IMR-90 (cell line): Measurements from ENCODE around the gene METTL8. TPM values are rescaled to one million over a fixed set of nuclear protein-coding genes. Genes with fewer than 3 reads are reported as not detected.

Experiments
- ATAC-seq: fragments of 200-7000 bp; cut with Tn5 transposase; 2 replicates; pipeline ENCODE4 v1.9.1; 2020; ENCODE audit warnings: low read depth, mild to moderate bottlenecking, moderate library complexity
- BruUV-seq: library from RNA; stranded (reverse); fragments of 400-500 nt; replicated peaks from 2 replicates; lab custom pipeline; 2021; lab: Mats Ljungman, UMichigan
- CTCF ChIA-PET: fragments of 300-600 bp; formaldehyde crosslinking; extraction: SDS; loops from one replicate; lab custom pipeline; 2021; ENCODE audit warnings: antibody characterized with exemption; lab: Yijun Ruan, JAX
- POLR2A ChIA-PET: fragments of 300-600 bp; sonication (Branson Sonifier 250); formaldehyde crosslinking; loops from one replicate; lab custom pipeline; 2022; ENCODE audit warnings: antibody characterized with exemption; ENCODE audit not compliant: unreplicated experiment; lab: Charles Lee
- DNase-seq: peaks from one replicate; pipeline ENCODE4 v3.0.0; 2013
- H2AFZ ChIP-seq: replicated peaks from 2 replicates; pipeline ENCODE3; 2013; ENCODE audit warnings: low read length, mild to moderate bottlenecking; ENCODE audit not compliant: poor library complexity
- H2AK5ac ChIP-seq: 2 replicates; pipeline ENCODE4 v1.6.1; 2013; ENCODE audit warnings: low read depth, low read length, inconsistent platforms
- H2AK9ac ChIP-seq: replicated peaks from 2 replicates; pipeline ENCODE3; 2013; ENCODE audit warnings: mild to moderate bottlenecking, low read depth, low read length, moderate library complexity; ENCODE audit not compliant: poor library complexity
- H2BK120ac ChIP-seq: 2 replicates; pipeline ENCODE4 v1.6.1; 2013; ENCODE audit warnings: low read depth, low read length, inconsistent platforms
- H2BK15ac ChIP-seq: 3 replicates; pipeline ENCODE4 v1.6.1; 2013; ENCODE audit warnings: low read depth, low read length, inconsistent platforms
- H2BK20ac ChIP-seq: 2 replicates; pipeline ENCODE4 v1.6.1; 2013; ENCODE audit warnings: low read depth, mild to moderate bottlenecking, inconsistent platforms, low read length, moderate library complexity
- H2BK5ac ChIP-seq: 2 replicates; pipeline ENCODE4 v1.6.1; 2013; ENCODE audit warnings: mild to moderate bottlenecking, low read depth, low read length, inconsistent platforms; ENCODE audit not compliant: poor library complexity, severe bottlenecking
- H3K14ac ChIP-seq: replicated peaks from 2 replicates; pipeline ENCODE4 v1.6.1; 2013; ENCODE audit warnings: low read depth, low read length, inconsistent platforms
- H3K18ac ChIP-seq: 2 replicates; pipeline ENCODE4 v1.6.1; 2013; ENCODE audit warnings: low read depth, low read length, control low read depth
- H3K23ac ChIP-seq: 2 replicates; pipeline ENCODE4 v1.6.1; 2013; ENCODE audit warnings: low read depth, low read length, inconsistent platforms
- H3K27ac ChIP-seq: 2 replicates; pipeline ENCODE4 v1.5.1; 2013; ENCODE audit warnings: mild to moderate bottlenecking, control low read depth, low read length; ENCODE audit not compliant: insufficient read depth
- H3K27me3 ChIP-seq: 2 replicates; pipeline ENCODE4 v1.6.1; 2013; ENCODE audit warnings: low read length; ENCODE audit not compliant: control insufficient read depth, insufficient read depth
- H3K36me3 ChIP-seq: 2 replicates; pipeline ENCODE4 v1.6.1; 2013; ENCODE audit warnings: low read length, mixed read lengths; ENCODE audit not compliant: control insufficient read depth, insufficient read depth
- H3K4ac ChIP-seq: 2 replicates; pipeline ENCODE4 v1.6.1; 2013; ENCODE audit warnings: low read depth, low read length, inconsistent platforms
- H3K4me1 ChIP-seq: 2 replicates; pipeline ENCODE4 v1.6.1; 2013; ENCODE audit warnings: low read length, mixed read lengths; ENCODE audit not compliant: control insufficient read depth, insufficient read depth
- H3K4me2 ChIP-seq: 2 replicates; pipeline ENCODE4 v1.6.1; 2013; ENCODE audit warnings: low read depth, mild to moderate bottlenecking, control low read depth, low read length, moderate library complexity
- H3K4me3 ChIP-seq: 2 replicates; pipeline ENCODE4 v1.5.1; 2013; ENCODE audit warnings: low read depth, mild to moderate bottlenecking, control low read depth, low read length, moderate library complexity; ENCODE audit not compliant: insufficient read depth
- H3K56ac ChIP-seq: 2 replicates; pipeline ENCODE4 v1.6.1; 2013; ENCODE audit warnings: low read length, inconsistent platforms; ENCODE audit not compliant: insufficient read depth; ENCODE audit errors: extremely low read depth
- H3K79me1 ChIP-seq, 2 experiments: 2 replicates each; pipeline ENCODE4 v1.6.1; 2013; ENCODE audit warnings: low read length in 2 of 2, inconsistent platforms in 1 of 2, low read depth in 1 of 2
- H3K9ac ChIP-seq: 2 replicates; pipeline ENCODE4 v1.6.1; 2013; ENCODE audit warnings: low read depth, low read length, control low read depth
- H3K9me1 ChIP-seq: 2 replicates; pipeline ENCODE4 v1.6.1; 2013; ENCODE audit warnings: low read length, inconsistent platforms; ENCODE audit not compliant: insufficient read depth
- H3K9me3 ChIP-seq: 2 replicates; pipeline ENCODE4 v1.6.1; 2013; ENCODE audit warnings: low read length; ENCODE audit not compliant: control insufficient read depth, insufficient read depth
- H4K20me1 ChIP-seq: 2 replicates; pipeline ENCODE4 v1.6.1; 2013; ENCODE audit warnings: low read length, inconsistent platforms; ENCODE audit not compliant: insufficient read depth
- H4K5ac ChIP-seq: 2 replicates; pipeline ENCODE4 v1.6.1; 2013; ENCODE audit warnings: mild to moderate bottlenecking, low read depth, low read length, control low read depth
- H4K8ac ChIP-seq, 2 experiments: 2 replicates each; pipeline ENCODE4 v1.6.1; 2013; ENCODE audit warnings: low read depth in 2 of 2, low read length in 2 of 2, control low read depth in 1 of 2, inconsistent platforms in 1 of 2
- H4K91ac ChIP-seq: 2 replicates; pipeline ENCODE4 v1.6.1; 2013; ENCODE audit warnings: low read depth, low read length, inconsistent platforms; ENCODE audit not compliant: insufficient read depth
- CEBPB ChIP-seq: IDR thresholded peaks from 2 replicates; pipeline ENCODE4 v1.6.1; 2012; ENCODE audit warnings: low read depth, low read length, improper control_type of control experiment
- CHD1 ChIP-seq: IDR thresholded peaks from 2 replicates; pipeline ENCODE4 v1.6.1; 2012; ENCODE audit warnings: low read depth, low read length, improper control_type of control experiment
- ELK1 ChIP-seq: fragments of 150-350 bp; IDR thresholded peaks from 2 replicates; pipeline ENCODE4 v1.6.1; 2016; ENCODE audit warnings: low read depth, mild to moderate bottlenecking, low read length, moderate library complexity, borderline replicate concordance
- FOS ChIP-seq: fragments of 150-350 bp; IDR thresholded peaks from 2 replicates; pipeline ENCODE4 v1.6.1; 2016; ENCODE audit warnings: low read depth, low read length
- MAZ ChIP-seq: IDR thresholded peaks from 2 replicates; pipeline ENCODE4 v1.6.1; 2012; ENCODE audit warnings: low read depth, mild to moderate bottlenecking, low read length, improper control_type of control experiment, moderate library complexity, borderline replicate concordance
- MXI1 ChIP-seq: IDR thresholded peaks from 2 replicates; pipeline ENCODE4 v1.6.1; 2012; ENCODE audit warnings: low read depth, mild to moderate bottlenecking, low read length, moderate library complexity, borderline replicate concordance
- NFE2L2 ChIP-seq: fragments of 150-350 bp; IDR thresholded peaks from 2 replicates; pipeline ENCODE4 v1.6.1; 2016; ENCODE audit warnings: low read depth, mild to moderate bottlenecking, low read length
- SMC3 ChIP-seq: fragments of 150-350 bp; IDR thresholded peaks from 2 replicates; pipeline ENCODE4 v1.6.1; 2016; ENCODE audit warnings: low read depth, mild to moderate bottlenecking, antibody characterized with exemption, low read length, moderate library complexity
- USF2 ChIP-seq: fragments of 150-350 bp; IDR thresholded peaks from 2 replicates; pipeline ENCODE4 v1.6.1; 2017; ENCODE audit warnings: mild to moderate bottlenecking, antibody characterized with exemption, low read length, low read depth
- WGBS, 2 experiments: methylation state at CpG; one replicate each; pipeline versions ENCODE4 v1.1.5 to v1.1.7; 2013; ENCODE audit warnings: missing lambda C conversion rate in 2 of 2; ENCODE audit not compliant: insufficient read length in 1 of 2; ENCODE audit errors: extremely low coverage in 2 of 2; 5-methylcytosine and 5-hydroxymethylcytosine counted together
- dilution Hi-C: fragments of 300-500 bp; cut with HindIII; formaldehyde crosslinking; loops from one replicate; pipeline ENCODE4 v1.14.3; 2018; ENCODE audit warnings: low sequenced_read_pairs; ENCODE audit not compliant: unreplicated experiment
- in situ Hi-C: fragments of 300-500 bp; cut with MboI; formaldehyde crosslinking; loops from 3 replicates; pipeline ENCODE4 v1.14.3; 2019; ENCODE audit warnings: low sequenced_read_pairs, inconsistent platforms, mixed read lengths
- intact Hi-C: fragments of 100-400 bp; cut with micrococcal nuclease; formaldehyde crosslinking; loops from 2 replicates; pipeline ENCODE4 v1.10.0; 2022
- polyA plus RNA-seq, 3 experiments: library from polyadenylated mRNA; depleted of rRNA; stranded (reverse); fragments of >200 nt; gene quantifications; 2 replicates each; pipeline ENCODE4 v1.2.3, GENCODE V29; 2012; ENCODE audit warnings: low replicate concordance in 1 of 3
- total RNA-seq: library from RNA; depleted of rRNA; stranded (reverse); fragments of >200 nt; gene quantifications from 2 replicates; pipeline ENCODE4 v1.2.3, GENCODE V29; 2012

METTL8 gene
- total and polyA plus RNA-seq, 2 of the 4 experiments (the other 2 are of a cell fraction), result 6.9 to 10.6 TPM

GRCh38 chr2:171387052-171387451 lies 46.7 kb downstream of the METTL8 start:
- CTCF ChIA-PET, result no interaction called here
- no TSS peak for BruUV-seq

More at GRCh38 chr2:171387052-171387451, 46.7 kb downstream of the METTL8 start:
- no peaks in the 10 kb centered on the region for H3K9me3 ChIP-seq
- no peak overlapping the region; the same call in 1 of the 2 replicates for H3K14ac ChIP-seq
- H3K9ac ChIP-seq, result no peak overlapping the region
- H3K79me1 ChIP-seq, result peaks cover 3 to 4% of the 10 kb centered on the region in 2 experiments; a peak in 2 of 4 replicates
- 72% methylated on average over 2 of the region's 7 CpGs; no CpG with 5 or more reads in 1 of the 2 experiments for WGBS, 2 experiments
- H2AK5ac ChIP-seq, result no peak overlapping the region
- no peaks in the 10 kb centered on the region for H3K27me3 ChIP-seq
- H2AK9ac ChIP-seq, result no peak overlapping the region
- no peak overlapping the region for H2BK15ac ChIP-seq
- no peak overlapping the region for H2AFZ ChIP-seq
- no peak overlapping the region for H2BK120ac ChIP-seq
- in situ Hi-C loops, result no loop called here
- H2BK20ac ChIP-seq, result no peak overlapping the region
- DNase-seq, result no peak
- no peak for ATAC-seq
- no peak overlapping the region for H4K5ac ChIP-seq
- POLR2A ChIA-PET, result no interaction called here
- H3K4me2 ChIP-seq, result no peak overlapping the region
- no peak overlapping the region for H3K27ac ChIP-seq
- H4K91ac ChIP-seq, result no peak overlapping the region
- H4K8ac ChIP-seq, result no peak overlapping the region
- H3K4ac ChIP-seq, result no peak overlapping the region
- no peak overlapping the region for H3K4me3 ChIP-seq
- H4K20me1 ChIP-seq, result no peaks in the 10 kb centered on the region
- dilution Hi-C loops, result no loop called here
- H3K4me1 ChIP-seq, result peaks cover 3% of the 10 kb centered on the region
- no peak overlapping the region for H3K18ac ChIP-seq
- 0 out of 2 replicates have a peak, but pooled peaks cover 4% of the 10 kb centered on the region for H3K9me1 ChIP-seq
- H2BK5ac ChIP-seq, result no peak overlapping the region
- TF ChIP-seq CHD1 (no peak), USF2 (no peak), NFE2L2 (no peak), FOS (no peak), ELK1 (no peak), MXI1 (no peak), CEBPB (no peak), MAZ (no peak), SMC3 (no peak)
- H3K23ac ChIP-seq, result no peak overlapping the region
- H3K56ac ChIP-seq, result no peak overlapping the region
- no peaks in the 10 kb centered on the region for H3K36me3 ChIP-seq
- intact Hi-C loops, result no loop called here
